GM19043 (cell line): ENCODE measurements around the gene FXYD1.

Source experiments
- ATAC-seq: cut with Tn5 transposase; IDR thresholded peaks from one replicate; pipeline ENCODE4 v1.9.1; 2021; ENCODE audit warnings: low read depth; ENCODE audit not compliant: unreplicated experiment

FXYD1 gene

GRCh38 chr19:35156673-35157014, 18.0 kb downstream of the FXYD1 start:
- ATAC-seq: no peak

GRCh38 chr19:35157431-35157830, 18.8 kb downstream of the FXYD1 start:
- ATAC-seq: no peak

GRCh38 chr19:35159606-35160005, 21.0 kb downstream of the FXYD1 start:
- ATAC-seq: no peak

- ATAC-seq: no peak
These were observed 22.2 kb downstream of the FXYD1 start for GRCh38 chr19:35160629-35161433.

- ATAC-seq: no peak
These were observed 22.8 kb downstream of the FXYD1 start for GRCh38 chr19:35161434-35161743.

GRCh38 chr19:35162471-35163326, 24.1 kb downstream of the FXYD1 start:
- no peak for ATAC-seq

GRCh38 chr19:35164418-35164817, 25.8 kb downstream of the FXYD1 start:
- ATAC-seq: no peak

GRCh38 chr19:35165200-35166058, 26.8 kb downstream of the FXYD1 start:
- ATAC-seq: no peak

GRCh38 chr19:35166100-35167063, 27.8 kb downstream of the FXYD1 start:
- ATAC-seq: no peak

- ATAC-seq: no peak
These were observed 28.9 kb downstream of the FXYD1 start for GRCh38 chr19:35167251-35168119.

GRCh38 chr19:35168196-35168595, 29.6 kb downstream of the FXYD1 start:
- no peak for ATAC-seq

- no peak for ATAC-seq
These were observed 30.8 kb downstream of the FXYD1 start for GRCh38 chr19:35169221-35169995.

- no peak for ATAC-seq
These were observed 31.9 kb downstream of the FXYD1 start for GRCh38 chr19:35170359-35171061.

GRCh38 chr19:35171730-35172129, 33.1 kb downstream of the FXYD1 start:
- no peak for ATAC-seq

GRCh38 chr19:35174226-35174625, 35.6 kb downstream of the FXYD1 start:
- ATAC-seq: no peak

- no peak for ATAC-seq
These were observed 37.6 kb downstream of the FXYD1 start for GRCh38 chr19:35176181-35176570.

GRCh38 chr19:35177377-35178274, 39.0 kb downstream of the FXYD1 start:
- ATAC-seq: no peak
